DOHH2 (cell line): ENCODE measurements around the gene TOX3.

Experiments used
- H3F3A ChIP-seq: fragments of 200-600 bp; sonication (generic), shearing (Covaris generic); 2 replicates; pipeline ENCODE4 v1.6.0; 2016; ENCODE audit warnings: antibody characterized with exemption, mild to moderate bottlenecking; ENCODE audit not compliant: control insufficient read depth, insufficient read depth
- H3K27ac ChIP-seq: fragments of 200-600 bp; sonication (generic); 2 replicates; pipeline ENCODE4 v1.5.1; 2014; ENCODE audit warnings: low read depth, mild to moderate bottlenecking, low read length, moderate library complexity
- H3K27me3 ChIP-seq: fragments of 200-600 bp; sonication (generic); 2 replicates; pipeline ENCODE4 v1.6.1; 2014; ENCODE audit warnings: mild to moderate bottlenecking, low read length, mixed read lengths; ENCODE audit not compliant: control insufficient read depth
- H3K36me3 ChIP-seq: fragments of 200-600 bp; sonication (generic); 2 replicates; pipeline ENCODE4 v1.6.1; 2014; ENCODE audit warnings: mild to moderate bottlenecking, low read length, moderate library complexity, mixed read lengths; ENCODE audit not compliant: control insufficient read depth
- H3K4me1 ChIP-seq: fragments of 200-600 bp; sonication (generic); 2 replicates; pipeline ENCODE4 v1.6.1; 2014; ENCODE audit warnings: mild to moderate bottlenecking, low read length, mixed read lengths; ENCODE audit not compliant: control insufficient read depth
- H3K4me2 ChIP-seq: fragments of 200-600 bp; sonication (generic); 2 replicates; pipeline ENCODE4 v1.6.0; 2014; ENCODE audit warnings: mild to moderate bottlenecking, low read length, moderate library complexity
- H3K4me3 ChIP-seq: fragments of 200-600 bp; sonication (generic); 2 replicates; pipeline ENCODE4 v1.5.1; 2014; ENCODE audit warnings: mild to moderate bottlenecking, low read length, mixed read lengths
- H3K79me2 ChIP-seq: fragments of 200-600 bp; sonication (generic); 2 replicates; pipeline ENCODE4 v1.6.1; 2014; ENCODE audit warnings: mild to moderate bottlenecking, low read length, mixed read lengths; ENCODE audit not compliant: control insufficient read depth
- H3K9me2 ChIP-seq: fragments of 200-600 bp; sonication (generic); replicated peaks from 2 replicates; pipeline ENCODE4 v1.6.1; 2014; ENCODE audit warnings: mild to moderate bottlenecking, low read length, mixed read lengths; ENCODE audit not compliant: control insufficient read depth
- H3K9me3 ChIP-seq: fragments of 200-600 bp; sonication (generic); 2 replicates; pipeline ENCODE4 v1.6.1; 2014; ENCODE audit warnings: antibody characterized with exemption, low read length, mixed read lengths; ENCODE audit not compliant: control insufficient read depth, insufficient read depth
- H4K20me1 ChIP-seq: fragments of 200-600 bp; sonication (generic); 2 replicates; pipeline ENCODE4 v1.6.0; 2014; ENCODE audit warnings: low read depth, mild to moderate bottlenecking, antibody characterized with exemption, low read length, moderate library complexity; ENCODE audit not compliant: control insufficient read depth, insufficient read depth
- CTCF ChIP-seq: fragments of 200-600 bp; sonication (generic); IDR thresholded peaks from one replicate; pipeline ENCODE4 v1.5.1; 2014; ENCODE audit warnings: antibody characterized with exemption, mild to moderate bottlenecking, low read depth, low read length; ENCODE audit not compliant: poor library complexity, severe bottlenecking
- EZH2phosphoT487 ChIP-seq: fragments of 200-600 bp; sonication (generic); IDR thresholded peaks from 2 replicates; pipeline ENCODE4 v1.6.1; 2017; ENCODE audit warnings: borderline replicate concordance, mild to moderate bottlenecking, antibody characterized with exemption, low read length, moderate library complexity, mixed read lengths

The TOX3 gene

GRCh38 chr16:52512297-52512987, 34.5 kb downstream of the TOX3 start:
- Histone ChIP-seq H3K9me3 (no peaks in the 10 kb centered on the region; the same call in 1 of the 2 replicates), H3F3A (no peaks in the 10 kb centered on the region), H3K4me3 (no peak overlapping the region), H3K27me3 (no peaks in the 10 kb centered on the region), H3K4me1 (no peaks in the 10 kb centered on the region), H4K20me1 (no peaks in the 10 kb centered on the region), H3K9me2 (no peaks in the 10 kb centered on the region), H3K36me3 (no peaks in the 10 kb centered on the region), H3K79me2 (no peaks in the 10 kb centered on the region), H3K27ac (no peak overlapping the region), H3K4me2 (no peak overlapping the region)
- TF ChIP-seq EZH2phosphoT487 (no peak), CTCF (no peak)

- Histone ChIP-seq H3K9me3 (no peaks in the 10 kb centered on the region; the same call in 1 of the 2 replicates), H3K79me2 (no peaks in the 10 kb centered on the region), H3K27ac (no peak overlapping the region), H3K27me3 (no peaks in the 10 kb centered on the region), H3K4me3 (no peak overlapping the region), H3K4me1 (no peaks in the 10 kb centered on the region), H3F3A (no peaks in the 10 kb centered on the region), H3K9me2 (no peaks in the 10 kb centered on the region; the same call in 1 of the 2 replicates), H4K20me1 (no peaks in the 10 kb centered on the region), H3K36me3 (no peaks in the 10 kb centered on the region), H3K4me2 (no peak overlapping the region)
- TF ChIP-seq CTCF (no peak), EZH2phosphoT487 (no peak)
These were observed 45.2 kb downstream of the TOX3 start for GRCh38 chr16:52501746-52502145.

DNA sequence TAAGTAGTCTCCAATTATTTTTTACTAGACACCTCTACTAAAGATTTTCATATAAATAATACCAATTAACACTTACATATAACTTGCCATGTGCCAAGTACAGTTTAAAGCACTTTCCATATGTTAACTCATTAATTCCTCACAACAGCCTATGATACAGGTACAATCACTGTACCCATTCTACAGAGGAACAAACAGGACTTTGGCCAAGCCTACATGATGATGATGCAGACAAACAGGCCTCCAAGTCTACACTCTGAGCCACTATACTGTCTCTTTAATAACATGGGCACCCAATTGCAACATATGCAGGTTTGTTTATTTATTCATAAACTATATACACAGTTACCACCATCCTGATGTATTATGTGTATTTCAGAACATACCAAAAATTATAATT, 46.0 kb downstream of the TOX3 start:
- H3K79me2 ChIP-seq: no peaks in the 10 kb centered on the region
- H3K36me3 ChIP-seq: no peaks in the 10 kb centered on the region
- no peaks in the 10 kb centered on the region; the same call in 1 of the 2 replicates for H3K9me3 ChIP-seq
- H3K9me2 ChIP-seq: no peaks in the 10 kb centered on the region; the same call in 1 of the 2 replicates
- H3K27ac ChIP-seq: no peak overlapping the region
- no peak overlapping the region for H3K4me2 ChIP-seq
- H3K4me1 ChIP-seq: no peaks in the 10 kb centered on the region
- no peaks in the 10 kb centered on the region for H3K27me3 ChIP-seq
- H3F3A ChIP-seq: no peaks in the 10 kb centered on the region
- no peaks in the 10 kb centered on the region for H4K20me1 ChIP-seq
- H3K4me3 ChIP-seq: no peak overlapping the region
- TF ChIP-seq EZH2phosphoT487 (no peak), CTCF (no peak)
